RWPE2 (cell line): ENCODE results near the gene MKRN3.

Experiments
- ATAC-seq: fragments of 200-7000 bp; cut with Tn5 transposase; 3 replicates; pipeline ENCODE4 v1.9.1; 2021; ENCODE audit warnings: low read depth
- DNase-seq: peaks from one replicate; pipeline ENCODE4 v3.0.0-alpha.2; 2020; ENCODE audit warnings: low spot score
- H3K27ac ChIP-seq: fragments of 450-650 bp; 2 replicates; pipeline ENCODE4 v1.5.1; 2017; ENCODE audit warnings: mild to moderate bottlenecking; ENCODE audit not compliant: poor library complexity, severe bottlenecking
- H3K27me3 ChIP-seq: fragments of 250-450 bp; sonication (Bioruptor Pico); 2 replicates; pipeline ENCODE4 v1.5.1; 2021; ENCODE audit warnings: mild to moderate bottlenecking, moderate library complexity; ENCODE audit not compliant: insufficient read depth, poor library complexity, severe bottlenecking
- H3K36me3 ChIP-seq: fragments of 250-450 bp; sonication (Bioruptor Pico); 2 replicates; pipeline ENCODE4 v1.5.1; 2020; ENCODE audit warnings: low read depth, mild to moderate bottlenecking, moderate library complexity
- H3K4me1 ChIP-seq: fragments of 250-450 bp; sonication (Bioruptor Pico); 2 replicates; pipeline ENCODE4 v1.5.1; 2021; ENCODE audit warnings: mild to moderate bottlenecking, moderate library complexity; ENCODE audit not compliant: insufficient read depth, poor library complexity, severe bottlenecking
- H3K4me3 ChIP-seq: fragments of 250-450 bp; sonication (Bioruptor Pico); 2 replicates; pipeline ENCODE4 v1.5.1; 2021; ENCODE audit warnings: mild to moderate bottlenecking, moderate library complexity; ENCODE audit not compliant: severe bottlenecking
- H3K9me3 ChIP-seq: fragments of 250-450 bp; sonication (Bioruptor Pico); 2 replicates; pipeline ENCODE4 v1.5.1; 2021; ENCODE audit warnings: mild to moderate bottlenecking, moderate library complexity; ENCODE audit not compliant: severe bottlenecking
- CTCF ChIP-seq: fragments of 450-650 bp; IDR thresholded peaks from one replicate; pipeline ENCODE4 v1.5.1; 2017; ENCODE audit warnings: mild to moderate bottlenecking, moderate library complexity; ENCODE audit not compliant: poor library complexity, severe bottlenecking

The MKRN3 gene

GRCh38 chr15:23602124-23602523 lies 36.6 kb downstream of the MKRN3 start:
- no peak overlapping the region for H3K27ac ChIP-seq
- DNase-seq (no peak), ATAC-seq (no peak)
- H3K4me3 ChIP-seq, result no peak overlapping the region
- H3K9me3 ChIP-seq, result no peaks in the 10 kb centered on the region
- H3K4me1 ChIP-seq, result no peaks in the 10 kb centered on the region
- no peaks in the 10 kb centered on the region for H3K27me3 ChIP-seq
- TF ChIP-seq CTCF, result no peak
- no peaks in the 10 kb centered on the region for H3K36me3 ChIP-seq

- no peak overlapping the region for H3K4me3 ChIP-seq
- H3K27me3 ChIP-seq, result peaks cover under 1% of the 10 kb centered on the region
- H3K36me3 ChIP-seq, result no peaks in the 10 kb centered on the region
- TF ChIP-seq CTCF, result no peak
- no peak for ATAC-seq
- H3K4me1 ChIP-seq, result no peaks in the 10 kb centered on the region
- no peak for DNase-seq
- no peaks in the 10 kb centered on the region for H3K9me3 ChIP-seq
- H3K27ac ChIP-seq, result no peak overlapping the region
Observed at GRCh38 chr15:23606226-23606625, 40.8 kb downstream of the MKRN3 start.

GRCh38 chr15:23616536-23616935 lies 51.1 kb downstream of the MKRN3 start:
- ATAC-seq (no peak), DNase-seq (no peak)
- TF ChIP-seq CTCF, result no peak

More at GRCh38 chr15:23616536-23616935, 51.1 kb downstream of the MKRN3 start:
- H3K27me3 ChIP-seq, result peaks cover 15% of the 10 kb centered on the region
- H3K36me3 ChIP-seq, result no peaks in the 10 kb centered on the region
- no peaks in the 10 kb centered on the region for H3K4me1 ChIP-seq
- H3K27ac ChIP-seq, result no peak overlapping the region
- no peak overlapping the region for H3K4me3 ChIP-seq
- H3K9me3 ChIP-seq, result peaks cover 9% of the 10 kb centered on the region
